CD14-positive monocyte (primary cell): Measurements from ENCODE around the gene FIBIN. TPM values are rescaled to one million over a fixed set of nuclear protein-coding genes. Genes with fewer than 3 reads are reported as not detected.

Experiments used
- DNase-seq, 3 donors: peaks; one replicate each; pipeline ENCODE4 v3.0.0-alpha.2; 2011 to 2022
- H2AFZ ChIP-seq: 2 replicates; pipeline ENCODE4 v1.6.0; 2012; ENCODE audit warnings: mild to moderate bottlenecking, low read depth, low read length, inconsistent platforms; ENCODE audit not compliant: insufficient read depth, poor library complexity, severe bottlenecking
- H3K27ac ChIP-seq, 2 donors: 1 replicate in 1 of 2; 2 replicates in 1 of 2; pipeline ENCODE4 v1.5.1; 2012 to 2013; ENCODE audit warnings: low read length in 2 of 2, control low read depth in 1 of 2, inconsistent platforms in 1 of 2, low read depth in 1 of 2, mild to moderate bottlenecking in 1 of 2
- H3K27me3 ChIP-seq, 2 donors: one replicate each; pipeline versions ENCODE4 v1.6.0 to v1.6.1; 2011 to 2013; ENCODE audit warnings: low read length in 2 of 2; ENCODE audit not compliant: control insufficient read depth in 2 of 2, insufficient read depth in 2 of 2
- H3K36me3 ChIP-seq, 2 donors: replicated peaks in 1 of 2; 1 replicate in 1 of 2; 2 replicates in 1 of 2; pipeline versions ENCODE4 v1.5.1 to v1.6.1; 2012 to 2013; ENCODE audit warnings: low read length in 2 of 2, control low read depth in 1 of 2, inconsistent platforms in 1 of 2, mild to moderate bottlenecking in 1 of 2; ENCODE audit not compliant: insufficient read depth in 2 of 2, control insufficient read depth in 1 of 2
- H3K4me1 ChIP-seq, 2 donors: 1 replicate in 1 of 2; 2 replicates in 1 of 2; pipeline versions ENCODE4 v1.5.1 to v1.6.1; 2012 to 2013; ENCODE audit warnings: low read length in 2 of 2, control low read depth in 1 of 2, inconsistent platforms in 1 of 2, mild to moderate bottlenecking in 1 of 2, moderate library complexity in 1 of 2; ENCODE audit not compliant: insufficient read depth in 2 of 2, control insufficient read depth in 1 of 2
- H3K4me2 ChIP-seq: replicated peaks from 2 replicates; pipeline ENCODE3; 2012; ENCODE audit warnings: low read length, moderate library complexity, mild to moderate bottlenecking; ENCODE audit not compliant: poor library complexity, severe bottlenecking; ENCODE audit errors: extremely low read depth
- H3K4me3 ChIP-seq, 3 experiments: fragments of 200-600 bp in 1 of 3; sonication (generic) in 1 of 3; replicated peaks in 1 of 3; 1 replicate in 2 of 3; 2 replicates in 1 of 3; pipeline ENCODE4 v1.5.1; 2011 to 2013; ENCODE audit warnings: low read length in 3 of 3, mild to moderate bottlenecking in 3 of 3, control low read depth in 2 of 3, low read depth in 2 of 3, inconsistent platforms in 1 of 3, moderate library complexity in 1 of 3
- H3K79me2 ChIP-seq: 2 replicates; pipeline ENCODE4 v1.6.0; 2012; ENCODE audit warnings: mild to moderate bottlenecking, control low read depth, inconsistent platforms, low read length, moderate library complexity; ENCODE audit not compliant: insufficient read depth
- H3K9ac ChIP-seq: 2 replicates; pipeline ENCODE4 v1.6.0; 2017; ENCODE audit warnings: low read length, mild to moderate bottlenecking; ENCODE audit not compliant: insufficient read depth, poor library complexity, severe bottlenecking
- H3K9me3 ChIP-seq, 2 donors: replicated peaks in 1 of 2; 1 replicate in 1 of 2; 2 replicates in 1 of 2; pipeline versions ENCODE4 v1.5.1 to v1.6.1; 2012 to 2013; ENCODE audit warnings: low read length in 2 of 2, control low read depth in 1 of 2; ENCODE audit not compliant: control insufficient read depth in 1 of 2, insufficient read depth in 1 of 2
- H4K20me1 ChIP-seq: 2 replicates; pipeline ENCODE4 v1.6.0; 2012; ENCODE audit warnings: mild to moderate bottlenecking, low read length, control low read depth, moderate library complexity; ENCODE audit not compliant: insufficient read depth
- H3K27ac Mint-ChIP-seq, 7 donors: one replicate each; pipeline ENCODE4 v1.8.0; 2020; ENCODE audit warnings: mild to moderate bottlenecking in 7 of 7, mixed read lengths in 7 of 7, moderate library complexity in 6 of 7, inconsistent platforms in 2 of 7
- H3K27me3 Mint-ChIP-seq, 3 donors: one replicate each; pipeline ENCODE4 v1.8.0; 2021 to 2022; ENCODE audit warnings: low read depth in 3 of 3, mild to moderate bottlenecking in 3 of 3, mixed read lengths in 3 of 3, moderate library complexity in 3 of 3, inconsistent platforms in 1 of 3
- H3K36me3 Mint-ChIP-seq, 2 donors: one replicate each; pipeline ENCODE4 v1.8.0; 2020; ENCODE audit warnings: mixed read lengths in 2 of 2, inconsistent platforms in 1 of 2, mild to moderate bottlenecking in 1 of 2
- H3K4me1 Mint-ChIP-seq: one replicate; pipeline ENCODE4 v1.8.0; 2020; ENCODE audit warnings: mild to moderate bottlenecking, mixed read lengths
- H3K4me3 Mint-ChIP-seq, 2 donors: one replicate each; pipeline ENCODE4 v1.8.0; 2020; ENCODE audit warnings: mild to moderate bottlenecking in 2 of 2, mixed read lengths in 2 of 2, moderate library complexity in 1 of 2
- H3K9me3 Mint-ChIP-seq, 7 donors: one replicate each; pipeline ENCODE4 v1.8.0; 2020 to 2022; ENCODE audit warnings: mixed read lengths in 7 of 7, mild to moderate bottlenecking in 6 of 7, moderate library complexity in 6 of 7, inconsistent platforms in 2 of 7
- WGBS: methylation state at CpG from one replicate; pipeline ENCODE4 v1.1.5; 2013; ENCODE audit warnings: missing lambda C conversion rate; ENCODE audit not compliant: insufficient coverage; 5-methylcytosine and 5-hydroxymethylcytosine counted together
- intact Hi-C, 2 donors: fragments of 100-400 bp; cut with micrococcal nuclease; formaldehyde crosslinking; loops; one replicate each; pipeline versions ENCODE4 v1.15.0 to v1.15.1; 2023
- polyA plus RNA-seq, 3 donors: library from polyadenylated mRNA; depleted of rRNA in 1 of 3; unstranded in 2 of 3; stranded (reverse) in 1 of 3; fragments of 300-500 nt in 2 of 3; fragments of >200 nt in 1 of 3; fragmentation: Illumina TruSeq in 2 of 3; gene quantifications; 1 replicate in 2 of 3; 2 replicates in 1 of 3; pipeline ENCODE4 v1.2.3, GENCODE V29; 2012 to 2021
- TF ChIP-seq, protein P1 (sequence below): fragments of 200-600 bp; IDR thresholded peaks from one replicate; pipeline ENCODE4 v1.8.0; 2022; ENCODE audit warnings: antibody characterized with exemption, mild to moderate bottlenecking

Gene FIBIN
- polyA plus RNA-seq, 3 donors = not detected

DNA sequence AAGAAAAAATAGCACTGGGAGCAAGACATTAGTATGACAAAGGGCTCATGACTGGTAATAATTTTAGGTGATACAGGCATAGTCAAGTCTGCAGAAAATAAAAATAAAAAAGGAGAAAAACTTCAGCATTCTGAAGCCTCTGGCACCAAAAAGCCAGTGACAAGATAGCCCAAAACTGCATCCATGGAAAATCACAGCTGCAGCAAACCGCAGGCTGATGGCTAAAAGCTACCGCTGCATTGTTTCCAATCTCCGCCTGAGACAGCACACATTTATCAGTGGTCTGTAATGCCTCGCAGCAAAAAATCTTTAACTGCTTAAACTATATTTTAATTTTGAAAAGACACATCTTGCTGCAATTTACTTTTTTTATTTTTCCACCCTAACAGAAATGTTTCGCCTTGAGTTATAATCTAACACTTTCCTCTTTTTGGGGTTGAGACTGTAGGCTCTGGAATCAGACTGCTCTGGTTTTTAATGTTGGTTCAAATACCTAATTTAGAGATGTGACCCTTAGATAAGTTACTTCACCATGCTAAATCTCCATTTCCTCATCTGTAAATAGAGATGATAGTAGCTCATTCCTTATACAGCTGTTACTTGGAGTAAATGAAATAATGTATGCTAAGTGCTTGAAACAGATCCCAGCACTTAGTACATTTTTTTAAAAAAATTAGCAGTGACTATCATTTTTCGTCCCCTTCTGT is 42.0 kb upstream of the FIBIN start:
- no peaks in the 10 kb centered on the region for H4K20me1 ChIP-seq
- H3K9me3 ChIP-seq = peaks cover 3 to 8% of the 10 kb centered on the region in 2 donors
- H3K4me2 ChIP-seq = no peak overlapping the region
- Mint-ChIP-seq H3K27me3 (no peaks in the 10 kb centered on the region), H3K4me3 (no peak overlapping the region), H3K36me3 (no peaks in the 10 kb centered on the region), H3K4me1 (no peaks in the 10 kb centered on the region), H3K9me3 (peaks cover 0 to 10% (median 3%) of the 10 kb centered on the region in 7 donors), H3K27ac (no peak overlapping the region)
- no peak overlapping the region for H3K27ac ChIP-seq
- H3K4me3 ChIP-seq = no peak overlapping the region
- 80% methylated on average over 1 of the region's 6 CpGs for WGBS
- no peak overlapping the region for H3K9ac ChIP-seq
- no peaks in the 10 kb centered on the region for H3K27me3 ChIP-seq
- DNase-seq = no peak
- no peaks in the 10 kb centered on the region for H3K79me2 ChIP-seq
- no peaks in the 10 kb centered on the region for H3K36me3 ChIP-seq
- H2AFZ ChIP-seq = no peak overlapping the region
- H3K4me1 ChIP-seq = no peaks in the 10 kb centered on the region
- intact Hi-C loops = no loop called here
- TF ChIP-seq, protein P1, sequence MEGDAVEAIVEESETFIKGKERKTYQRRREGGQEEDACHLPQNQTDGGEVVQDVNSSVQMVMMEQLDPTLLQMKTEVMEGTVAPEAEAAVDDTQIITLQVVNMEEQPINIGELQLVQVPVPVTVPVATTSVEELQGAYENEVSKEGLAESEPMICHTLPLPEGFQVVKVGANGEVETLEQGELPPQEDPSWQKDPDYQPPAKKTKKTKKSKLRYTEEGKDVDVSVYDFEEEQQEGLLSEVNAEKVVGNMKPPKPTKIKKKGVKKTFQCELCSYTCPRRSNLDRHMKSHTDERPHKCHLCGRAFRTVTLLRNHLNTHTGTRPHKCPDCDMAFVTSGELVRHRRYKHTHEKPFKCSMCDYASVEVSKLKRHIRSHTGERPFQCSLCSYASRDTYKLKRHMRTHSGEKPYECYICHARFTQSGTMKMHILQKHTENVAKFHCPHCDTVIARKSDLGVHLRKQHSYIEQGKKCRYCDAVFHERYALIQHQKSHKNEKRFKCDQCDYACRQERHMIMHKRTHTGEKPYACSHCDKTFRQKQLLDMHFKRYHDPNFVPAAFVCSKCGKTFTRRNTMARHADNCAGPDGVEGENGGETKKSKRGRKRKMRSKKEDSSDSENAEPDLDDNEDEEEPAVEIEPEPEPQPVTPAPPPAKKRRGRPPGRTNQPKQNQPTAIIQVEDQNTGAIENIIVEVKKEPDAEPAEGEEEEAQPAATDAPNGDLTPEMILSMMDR = no peak

DNA sequence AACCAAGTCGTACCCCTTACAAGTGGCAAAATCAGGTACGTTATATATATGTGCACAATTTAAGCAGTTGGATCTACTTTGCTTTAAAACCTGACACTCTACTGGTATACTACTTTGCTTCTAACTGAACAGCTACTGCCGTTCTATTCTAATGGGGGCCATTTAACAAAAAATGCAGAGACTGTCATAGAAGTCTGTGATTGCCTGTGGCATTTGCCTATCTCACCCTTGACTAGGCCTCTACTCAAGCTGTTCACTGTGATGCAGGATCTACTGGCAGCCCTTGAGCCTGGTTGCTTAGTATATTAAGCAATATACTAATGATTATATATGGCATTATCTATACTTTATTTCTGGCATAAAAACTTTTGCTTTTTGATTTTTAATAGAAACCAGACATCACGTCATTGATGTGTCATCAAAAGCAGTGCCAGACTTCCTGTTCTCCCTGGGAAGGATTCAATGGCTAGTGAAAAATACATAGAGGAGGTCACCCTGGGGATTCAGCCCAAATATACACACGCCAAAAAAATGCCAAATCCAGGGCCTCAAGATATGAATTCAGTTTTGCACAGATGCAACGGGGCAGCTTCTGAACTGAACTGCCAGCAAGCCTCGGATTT is 40.0 kb upstream of the FIBIN start:
- H3K4me1 ChIP-seq = no peaks in the 10 kb centered on the region

More for the DNA sequence above, 40.0 kb upstream of the FIBIN start:
- Histone ChIP-seq H3K27me3 (no peaks in the 10 kb centered on the region), H3K9ac (no peak overlapping the region), H3K4me2 (no peak overlapping the region), H2AFZ (no peak overlapping the region), H3K9me3 (peaks cover 0 to 8% of the 10 kb centered on the region in 2 donors), H3K27ac (no peak overlapping the region), H3K36me3 (no peaks in the 10 kb centered on the region), H3K4me3 (no peak overlapping the region), H4K20me1 (no peaks in the 10 kb centered on the region), H3K79me2 (no peaks in the 10 kb centered on the region)
- WGBS = 96% methylated on average over 5 of the region's 7 CpGs
- no peaks in the 10 kb centered on the region for H3K4me1 Mint-ChIP-seq
- H3K27ac Mint-ChIP-seq = no peak overlapping the region
- H3K36me3 Mint-ChIP-seq = no peaks in the 10 kb centered on the region
- TF ChIP-seq, protein P1 = no peak
- no peaks in the 10 kb centered on the region for H3K27me3 Mint-ChIP-seq
- no peak for DNase-seq
- intact Hi-C loops = no loop called here
- peaks cover 0 to 6% (median 2%) of the 10 kb centered on the region in 7 donors for H3K9me3 Mint-ChIP-seq
- no peak overlapping the region for H3K4me3 Mint-ChIP-seq
